GM23338 (cell line): ENCODE data around the gene GBF1. TPM values are rescaled to one million over a fixed set of nuclear protein-coding genes. Genes with fewer than 3 reads are reported as not detected.

ENCODE experiments used
- ATAC-seq: fragments of 200-7000 bp; cut with Tn5 transposase; 3 replicates; pipeline ENCODE4 v1.9.1; 2020
- DNase-seq: peaks from one replicate; pipeline ENCODE4 v3.0.0-alpha.2; 2015; ENCODE audit warnings: low spot score
- H2AFZ ChIP-seq: fragments of 200-600 bp; sonication (generic); 2 replicates; pipeline ENCODE4 v1.8.0; 2016; ENCODE audit warnings: antibody characterized with exemption, mild to moderate bottlenecking, moderate library complexity
- H3F3A ChIP-seq: fragments of 200-600 bp; sonication (generic); replicated peaks from 2 replicates; pipeline ENCODE4 v1.8.0; 2017; ENCODE audit warnings: antibody characterized with exemption, mixed run types, low read depth
- H3K27ac ChIP-seq: fragments of 200-600 bp; sonication (generic); 2 replicates; pipeline ENCODE4 v1.6.1; 2016; ENCODE audit warnings: low read depth
- H3K27me3 ChIP-seq: fragments of 200-600 bp; sonication (generic); 2 replicates; pipeline ENCODE4 v1.8.0; 2016; ENCODE audit warnings: mild to moderate bottlenecking, mixed run types, moderate library complexity; ENCODE audit not compliant: insufficient read depth
- H3K36me3 ChIP-seq: fragments of 200-600 bp; sonication (generic); 2 replicates; pipeline ENCODE4 v1.8.0; 2016; ENCODE audit warnings: mild to moderate bottlenecking; ENCODE audit not compliant: insufficient read depth
- H3K4me1 ChIP-seq: fragments of 200-600 bp; sonication (generic); 2 replicates; pipeline ENCODE4 v1.8.0; 2016; ENCODE audit warnings: mild to moderate bottlenecking, moderate library complexity; ENCODE audit not compliant: insufficient read depth
- H3K4me2 ChIP-seq: fragments of 200-600 bp; sonication (generic); 2 replicates; pipeline ENCODE4 v1.7.1; 2017; ENCODE audit warnings: mixed run types
- H3K4me3 ChIP-seq: fragments of 200-600 bp; sonication (generic); 2 replicates; pipeline ENCODE4 v1.6.1; 2016; ENCODE audit warnings: mixed run types
- H3K79me2 ChIP-seq: fragments of 200-600 bp; sonication (generic); replicated peaks from 2 replicates; pipeline ENCODE4 v1.8.0; 2017; ENCODE audit warnings: mild to moderate bottlenecking; ENCODE audit not compliant: insufficient read depth
- H3K9me2 ChIP-seq: fragments of 200-600 bp; sonication (generic); 2 replicates; pipeline ENCODE4 v1.8.0; 2017; ENCODE audit not compliant: insufficient read depth
- H4K20me1 ChIP-seq: fragments of 200-600 bp; sonication (generic); replicated peaks from 2 replicates; pipeline ENCODE4 v1.8.0; 2017; ENCODE audit warnings: mild to moderate bottlenecking; ENCODE audit not compliant: insufficient read depth
- H3K27ac Mint-ChIP-seq: 2 replicates; pipeline ENCODE4 v1.8.0; 2020; ENCODE audit warnings: inconsistent platforms, mild to moderate bottlenecking, moderate library complexity, mixed read lengths
- H3K27me3 Mint-ChIP-seq: 3 replicates; pipeline ENCODE4 v1.8.0; 2022; ENCODE audit warnings: low read depth, mild to moderate bottlenecking, moderate library complexity, mixed read lengths, inconsistent platforms; ENCODE audit not compliant: insufficient read depth, poor library complexity
- H3K36me3 Mint-ChIP-seq: 3 replicates; pipeline ENCODE4 v1.8.0; 2021; ENCODE audit warnings: low read depth, mild to moderate bottlenecking, inconsistent platforms, moderate library complexity, mixed read lengths
- H3K4me1 Mint-ChIP-seq: 3 replicates; pipeline ENCODE4 v1.8.0; 2020; ENCODE audit warnings: mild to moderate bottlenecking, inconsistent platforms, mixed read lengths
- H3K4me3 Mint-ChIP-seq: 3 replicates; pipeline ENCODE4 v1.8.0; 2021; ENCODE audit warnings: moderate library complexity, mild to moderate bottlenecking, inconsistent platforms, mixed read lengths
- H3K9me3 Mint-ChIP-seq: 3 replicates; pipeline ENCODE4 v1.8.0; 2020; ENCODE audit warnings: moderate library complexity, mild to moderate bottlenecking, inconsistent platforms, mixed read lengths
- CREB1 ChIP-seq: fragments of 250-450 bp; sonication (Bioruptor Pico); IDR thresholded peaks from 2 replicates; pipeline ENCODE4 v1.5.0; 2020; ENCODE audit warnings: low read depth, mild to moderate bottlenecking, moderate library complexity
- CTCF ChIP-seq, 2 experiments: fragments of 200-600 bp in 1 of 2; sonication (generic) in 1 of 2; conservative IDR thresholded peaks; 2 replicates each; pipeline versions ENCODE4 v1.5.1 to v1.6.1; 2016 to 2017; ENCODE audit warnings: antibody characterized with exemption in 2 of 2, low read depth in 2 of 2, mild to moderate bottlenecking in 2 of 2, moderate library complexity in 1 of 2
- ETS1 ChIP-seq: IDR thresholded peaks from 2 replicates; pipeline ENCODE4 v1.6.1; 2016; ENCODE audit warnings: antibody characterized with exemption
- EZH2 ChIP-seq: fragments of 200-600 bp; sonication (generic); IDR thresholded peaks from one replicate; pipeline ENCODE4 v1.8.0; 2017; ENCODE audit warnings: antibody characterized with exemption, mild to moderate bottlenecking, low read depth; ENCODE audit not compliant: unreplicated experiment
- EZH2phosphoT487 ChIP-seq: fragments of 200-600 bp; sonication (generic); IDR thresholded peaks from one replicate; pipeline ENCODE4 v1.8.1; 2018; ENCODE audit warnings: antibody characterized with exemption; ENCODE audit not compliant: unreplicated experiment
- NANOG ChIP-seq: IDR thresholded peaks from 2 replicates; pipeline ENCODE4 v1.6.1; 2016; ENCODE audit warnings: antibody characterized with exemption, borderline replicate concordance
- POLR2AphosphoS5 ChIP-seq: IDR thresholded peaks from 2 replicates; pipeline ENCODE4 v1.6.1; 2016; ENCODE audit warnings: antibody characterized with exemption, low read depth
- REST ChIP-seq: IDR thresholded peaks from one replicate; pipeline ENCODE4 v1.6.1; 2018; ENCODE audit warnings: antibody characterized with exemption; ENCODE audit not compliant: unreplicated experiment
- STAT1 ChIP-seq: IDR thresholded peaks from one replicate; pipeline ENCODE4 v1.6.1; 2016; ENCODE audit warnings: antibody characterized with exemption; ENCODE audit not compliant: unreplicated experiment
- ZNF114 ChIP-seq: fragments of 250-450 bp; sonication (Bioruptor Pico); IDR thresholded peaks from 2 replicates; pipeline ENCODE4 v1.5.0; 2020; ENCODE audit warnings: mild to moderate bottlenecking, moderate library complexity
- ZNF331 ChIP-seq: fragments of 250-450 bp; sonication (Bioruptor Pico); IDR thresholded peaks from 2 replicates; pipeline ENCODE4 v1.5.0; 2020; ENCODE audit warnings: low read depth, mild to moderate bottlenecking, moderate library complexity
- ZNF462 ChIP-seq: fragments of 250-450 bp; sonication (Bioruptor Pico); IDR thresholded peaks from 2 replicates; pipeline ENCODE4 v1.5.0; 2020; ENCODE audit warnings: mild to moderate bottlenecking, moderate library complexity
- polyA plus RNA-seq: library from polyadenylated mRNA; unstranded; fragments of >200 nt; fragmentation: Nextera tagmentation; extraction: Ambion mirVana; gene quantifications from 2 replicates; pipeline ENCODE4 v1.2.1, GENCODE V29; 2016
- total RNA-seq: library from RNA; depleted of rRNA; stranded (reverse); fragments of >200 nt; shearing (Covaris generic); gene quantifications from 2 replicates; pipeline ENCODE4 v1.2.3, GENCODE V29; 2014

Gene GBF1
- total and polyA plus RNA-seq, 2 experiments from 2014 or later: 6.5 to 27.2 TPM

GRCh38 chr10:102234888-102235597 lies 10.3 kb upstream of the GBF1 start (continued):
- no peak for TF ChIP-seq REST
- no peak for TF ChIP-seq STAT1
- no peak for TF ChIP-seq ZNF331 (CRISPR knock-in tag)
- no peak for TF ChIP-seq EZH2
- TF ChIP-seq ZNF114: no peak
- no peak for TF ChIP-seq POLR2AphosphoS5

- Histone ChIP-seq H3F3A (no peaks in the 10 kb centered on the region), H3K4me2 (no peak overlapping the region), H3K4me3 (no peak overlapping the region), H3K9me2 (no peaks in the 10 kb centered on the region), H3K27me3 (peaks cover 98% of the 10 kb centered on the region), H3K36me3 (no peaks in the 10 kb centered on the region), H3K4me1 (no peaks in the 10 kb centered on the region; the same call in 1 of the 2 replicates), H3K79me2 (no peaks in the 10 kb centered on the region), H2AFZ (no peak overlapping the region), H3K27ac (no peak overlapping the region), H4K20me1 (no peaks in the 10 kb centered on the region; the same call in 1 of the 2 replicates)
- Mint-ChIP-seq H3K4me1 (peaks cover 13% of the 10 kb centered on the region), H3K9me3 (no peaks in the 10 kb centered on the region), H3K4me3 (no peak overlapping the region), H3K27me3 (peaks cover 85% of the 10 kb centered on the region), H3K36me3 (no peaks in the 10 kb centered on the region), H3K27ac (no peak overlapping the region)
- ATAC-seq (no peak), DNase-seq (no peak)
- TF ChIP-seq ZNF331 (CRISPR knock-in tag) (no peak), ZNF462 (CRISPR knock-in tag) (no peak), EZH2phosphoT487 (no peak), CREB1 (CRISPR knock-in tag) (no peak), NANOG (no peak), EZH2 (no peak), POLR2AphosphoS5 (no peak), ETS1 (no peak), ZNF114 (no peak), STAT1 (no peak), CTCF (conservative IDR thresholded peaks at IDR 0.05; ENCODE audit: low read depth in 2 of 2) (no peak)
Observed at GRCh38 chr10:102235598-102235920, 9.8 kb upstream of the GBF1 start.
